Smooth muscle cell (in vitro differentiated cells): ENCODE measurements around the gene SLC2A2. TPM values are rescaled to one million over a fixed set of nuclear protein-coding genes. Genes with fewer than 3 reads are reported as not detected.
A peak's percentile ranks its signal among the peaks of the same experiment; 100 is the strongest.

ENCODE experiments used
- DNase-seq: peaks from one replicate; lab custom pipeline; 2025; ENCODE audit not compliant: unreplicated experiment; lab: John Stamatoyannopoulos, UW
- H2AFZ ChIP-seq: fragments of 200-600 bp; sonication (generic); 2 replicates; pipeline ENCODE4 v1.6.0; 2016; ENCODE audit warnings: antibody characterized with exemption, low read depth, mild to moderate bottlenecking
- H3F3A ChIP-seq: fragments of 200-600 bp; sonication (generic); 2 replicates; pipeline ENCODE4 v1.6.0; 2017; ENCODE audit warnings: antibody characterized with exemption, low read depth
- H3K27ac ChIP-seq: fragments of 200-600 bp; sonication (generic); 2 replicates; pipeline ENCODE4 v1.5.1; 2016; ENCODE audit warnings: low read depth, mild to moderate bottlenecking
- H3K27me3 ChIP-seq: fragments of 200-600 bp; sonication (generic); 2 replicates; pipeline ENCODE4 v1.6.1; 2016; ENCODE audit warnings: low read depth, mild to moderate bottlenecking
- H3K36me3 ChIP-seq: fragments of 200-600 bp; sonication (generic); 2 replicates; pipeline ENCODE4 v1.5.1; 2016; ENCODE audit warnings: low read depth
- H3K4me1 ChIP-seq: fragments of 200-600 bp; sonication (generic); 2 replicates; pipeline ENCODE4 v1.5.1; 2016; ENCODE audit warnings: low read depth
- H3K4me2 ChIP-seq: fragments of 200-600 bp; sonication (generic); 2 replicates; pipeline ENCODE4 v1.6.0; 2016; ENCODE audit warnings: mild to moderate bottlenecking
- H3K4me3 ChIP-seq: fragments of 200-600 bp; sonication (generic); 2 replicates; pipeline ENCODE4 v1.5.1; 2016; ENCODE audit warnings: mild to moderate bottlenecking
- H3K79me2 ChIP-seq: fragments of 200-600 bp; sonication (generic); 2 replicates; pipeline ENCODE4 v1.6.0; 2016; ENCODE audit warnings: low read depth, mild to moderate bottlenecking
- H3K9ac ChIP-seq: fragments of 200-600 bp; sonication (generic); 2 replicates; pipeline ENCODE4 v1.6.0; 2016; ENCODE audit warnings: low read depth
- H3K9me3 ChIP-seq: fragments of 200-600 bp; sonication (generic); replicated peaks from 2 replicates; pipeline ENCODE4 v1.5.1; 2016; ENCODE audit warnings: low read depth
- H4K20me1 ChIP-seq: fragments of 200-600 bp; sonication (generic); 2 replicates; pipeline ENCODE4 v1.6.0; 2016; ENCODE audit warnings: low read depth
- WGBS: methylation state at CpG from one replicate; pipeline ENCODE4 v1.1.7; 2016; ENCODE audit warnings: low lambda C conversion rate; 5-methylcytosine and 5-hydroxymethylcytosine counted together
- polyA plus RNA-seq: library from polyadenylated mRNA; unstranded; fragments of >200 nt; fragmentation: Nextera tagmentation; extraction: Ambion mirVana; gene quantifications from 2 replicates; pipeline ENCODE4 v1.2.1, GENCODE V29; 2016
- total RNA-seq: library from RNA; depleted of rRNA; stranded (reverse); fragments of >200 nt; gene quantifications from 2 replicates; pipeline ENCODE4 v1.2.3, GENCODE V29; 2014
- TF ChIP-seq, protein P1 (sequence below): fragments of 200-600 bp; sonication (generic); IDR thresholded peaks from 2 replicates; pipeline ENCODE4 v1.5.1; 2017; ENCODE audit warnings: borderline replicate concordance, mild to moderate bottlenecking, antibody characterized with exemption; ENCODE audit not compliant: insufficient read depth, poor library complexity, severe bottlenecking

Gene SLC2A2
- total and polyA plus RNA-seq, 2 experiments from 2014 or later = not detected

- 43% methylated on average over 4 of the region's 4 CpGs for WGBS
- peak overlapping the region; percentile 63 for H3K27ac ChIP-seq
- no peaks in the 10 kb centered on the region for H3K9me3 ChIP-seq
- H3K4me2 ChIP-seq = peak overlapping the region; percentile 59
- no peak overlapping the region for H3K4me3 ChIP-seq
- H3K36me3 ChIP-seq = no peaks in the 10 kb centered on the region
- no peaks in the 10 kb centered on the region for H3F3A ChIP-seq
- H4K20me1 ChIP-seq = no peaks in the 10 kb centered on the region
- DNase-seq = no peak
- no peaks in the 10 kb centered on the region for H3K27me3 ChIP-seq
- peaks cover 6% of the 10 kb centered on the region for H3K4me1 ChIP-seq
- TF ChIP-seq, protein P1, sequence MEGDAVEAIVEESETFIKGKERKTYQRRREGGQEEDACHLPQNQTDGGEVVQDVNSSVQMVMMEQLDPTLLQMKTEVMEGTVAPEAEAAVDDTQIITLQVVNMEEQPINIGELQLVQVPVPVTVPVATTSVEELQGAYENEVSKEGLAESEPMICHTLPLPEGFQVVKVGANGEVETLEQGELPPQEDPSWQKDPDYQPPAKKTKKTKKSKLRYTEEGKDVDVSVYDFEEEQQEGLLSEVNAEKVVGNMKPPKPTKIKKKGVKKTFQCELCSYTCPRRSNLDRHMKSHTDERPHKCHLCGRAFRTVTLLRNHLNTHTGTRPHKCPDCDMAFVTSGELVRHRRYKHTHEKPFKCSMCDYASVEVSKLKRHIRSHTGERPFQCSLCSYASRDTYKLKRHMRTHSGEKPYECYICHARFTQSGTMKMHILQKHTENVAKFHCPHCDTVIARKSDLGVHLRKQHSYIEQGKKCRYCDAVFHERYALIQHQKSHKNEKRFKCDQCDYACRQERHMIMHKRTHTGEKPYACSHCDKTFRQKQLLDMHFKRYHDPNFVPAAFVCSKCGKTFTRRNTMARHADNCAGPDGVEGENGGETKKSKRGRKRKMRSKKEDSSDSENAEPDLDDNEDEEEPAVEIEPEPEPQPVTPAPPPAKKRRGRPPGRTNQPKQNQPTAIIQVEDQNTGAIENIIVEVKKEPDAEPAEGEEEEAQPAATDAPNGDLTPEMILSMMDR = no peak
- H3K79me2 ChIP-seq = no peaks in the 10 kb centered on the region
- no peak overlapping the region for H2AFZ ChIP-seq
- no peak overlapping the region for H3K9ac ChIP-seq
Observed at GRCh38 chr3:171055336-171056178, 29.0 kb upstream of the SLC2A2 start.

- no peaks in the 10 kb centered on the region for H3K9me3 ChIP-seq
- no peaks in the 10 kb centered on the region for H3K79me2 ChIP-seq
- H2AFZ ChIP-seq = no peak overlapping the region
- no peak overlapping the region for H3K9ac ChIP-seq
- peaks cover 6% of the 10 kb centered on the region for H3K4me1 ChIP-seq
- no peaks in the 10 kb centered on the region for H3K27me3 ChIP-seq
- TF ChIP-seq, protein P1 = no peak
- no peaks in the 10 kb centered on the region for H4K20me1 ChIP-seq
- no peaks in the 10 kb centered on the region for H3K36me3 ChIP-seq
- H3K4me3 ChIP-seq = no peak overlapping the region
- DNase-seq = no peak
- H3F3A ChIP-seq = no peaks in the 10 kb centered on the region
- H3K27ac ChIP-seq = peak overlapping the region; percentile 63
- H3K4me2 ChIP-seq = peak overlapping the region; percentile 59
Observed at GRCh38 chr3:171054921-171055320, 28.4 kb upstream of the SLC2A2 start.

DNA sequence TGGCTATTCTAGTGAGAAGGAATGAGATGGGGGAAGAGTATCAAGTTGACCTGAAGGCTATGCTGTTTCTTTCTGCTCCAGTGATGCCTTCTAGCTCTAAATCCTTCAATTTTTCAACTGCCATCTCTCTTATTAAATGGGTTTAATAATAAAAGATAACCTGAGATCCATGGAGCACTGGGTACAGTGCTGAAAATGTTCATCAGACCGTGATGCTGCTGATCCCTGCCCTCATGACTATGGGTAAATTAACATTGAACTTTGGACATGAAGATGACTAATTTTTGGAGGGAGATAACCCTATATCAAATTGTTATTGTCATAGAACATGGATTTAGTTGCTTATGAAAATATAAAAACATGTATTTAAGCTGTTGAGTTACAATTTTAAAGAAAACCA is 27.7 kb upstream of the SLC2A2 start:
- Histone ChIP-seq H3K4me3 (no peak overlapping the region), H3K9me3 (no peaks in the 10 kb centered on the region), H3K36me3 (no peaks in the 10 kb centered on the region), H2AFZ (no peak overlapping the region), H3K79me2 (no peaks in the 10 kb centered on the region), H3K27me3 (no peaks in the 10 kb centered on the region), H4K20me1 (no peaks in the 10 kb centered on the region), H3F3A (no peaks in the 10 kb centered on the region), H3K9ac (no peak overlapping the region), H3K4me2 (no peak overlapping the region), H3K4me1 (peaks cover 6% of the 10 kb centered on the region), H3K27ac (no peak overlapping the region)
- TF ChIP-seq, protein P1 = no peak
- DNase-seq = no peak
- 94% methylated on average over 1 of the region's 1 CpG for WGBS
